ENCODE data around the gene DDIT3. TPM values are rescaled to one million over a fixed set of nuclear protein-coding genes. Genes with fewer than 3 reads are reported as not detected.

Gene DDIT3
- total RNA-seq, 1 experiment from 2014 or later: 27.4 TPM

DNA sequence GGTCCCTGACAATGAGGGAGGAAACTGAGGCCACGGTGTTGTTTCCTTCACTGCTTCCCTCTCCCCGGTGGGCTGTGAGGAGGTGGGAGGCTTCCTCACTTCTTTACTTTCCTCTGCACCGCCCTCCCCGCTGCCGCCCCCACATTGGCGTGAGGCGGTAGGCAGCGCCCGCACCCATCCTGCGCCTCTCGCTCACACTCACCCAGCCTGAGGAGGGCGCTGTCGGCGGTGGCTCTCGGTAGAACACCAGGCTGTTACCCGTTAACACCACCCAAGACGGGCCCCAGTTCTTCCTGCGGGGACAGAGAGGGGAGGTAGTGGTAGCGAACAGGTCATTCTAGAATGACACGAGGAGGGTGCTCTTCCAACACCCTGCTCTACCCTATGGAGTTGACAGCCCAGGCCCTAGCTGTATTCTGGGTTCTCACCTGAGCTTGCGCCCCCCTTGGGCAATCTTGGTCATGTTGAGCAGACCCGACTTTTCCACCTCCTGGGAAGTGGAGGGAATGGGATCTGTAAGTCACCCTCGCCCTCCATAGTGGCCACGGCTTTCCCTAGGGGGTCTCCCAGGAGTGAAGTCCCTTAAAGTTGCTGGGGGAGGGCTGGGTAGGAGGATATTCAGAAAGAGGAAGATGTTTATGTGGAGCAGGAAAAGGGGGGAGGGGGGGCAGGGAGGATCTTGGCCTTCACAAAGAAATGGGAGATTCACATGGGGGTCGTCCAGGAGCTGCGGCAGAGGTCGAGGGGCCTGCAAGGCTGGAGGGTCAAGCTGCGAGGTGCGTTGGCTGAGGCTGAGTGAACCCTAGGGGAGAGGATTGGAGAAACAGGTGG, 43.9 kb downstream of the DDIT3 start:
- no peaks in the 10 kb centered on the region for H3F3A ChIP-seq (ENCODE audit: low read length, unreplicated experiment)
- ATAC-seq (no peak), DNase-seq (no peak)
- intact Hi-C loops (cut with micrococcal nuclease): no loop called here
- H3K4me1 ChIP-seq (ENCODE audit: insufficient read depth, low read length): no peaks in the 10 kb centered on the region
- no peaks in the 10 kb centered on the region for H3K9me3 ChIP-seq (ENCODE audit: low read length)
- no TSS peak for BruUV-seq (replicated peaks)
- no peaks in the 10 kb centered on the region for H4K20me1 ChIP-seq (ENCODE audit: low read length)
- H3K27ac ChIP-seq (ENCODE audit: low read length): no peak overlapping the region
- H3K4me2 ChIP-seq (ENCODE audit: low read length): peak overlapping the region; percentile 22; the same call in 1 of the 2 replicates
- H3K9ac ChIP-seq (ENCODE audit: low read length): no peak overlapping the region
- no peak overlapping the region for H2AFZ ChIP-seq (ENCODE audit: low read length)
- no peaks in the 10 kb centered on the region for H3K79me2 ChIP-seq (ENCODE audit: low read length)
- H3K4me3 ChIP-seq (ENCODE audit: low read length): no peak overlapping the region
- TF ChIP-seq, protein P1, sequence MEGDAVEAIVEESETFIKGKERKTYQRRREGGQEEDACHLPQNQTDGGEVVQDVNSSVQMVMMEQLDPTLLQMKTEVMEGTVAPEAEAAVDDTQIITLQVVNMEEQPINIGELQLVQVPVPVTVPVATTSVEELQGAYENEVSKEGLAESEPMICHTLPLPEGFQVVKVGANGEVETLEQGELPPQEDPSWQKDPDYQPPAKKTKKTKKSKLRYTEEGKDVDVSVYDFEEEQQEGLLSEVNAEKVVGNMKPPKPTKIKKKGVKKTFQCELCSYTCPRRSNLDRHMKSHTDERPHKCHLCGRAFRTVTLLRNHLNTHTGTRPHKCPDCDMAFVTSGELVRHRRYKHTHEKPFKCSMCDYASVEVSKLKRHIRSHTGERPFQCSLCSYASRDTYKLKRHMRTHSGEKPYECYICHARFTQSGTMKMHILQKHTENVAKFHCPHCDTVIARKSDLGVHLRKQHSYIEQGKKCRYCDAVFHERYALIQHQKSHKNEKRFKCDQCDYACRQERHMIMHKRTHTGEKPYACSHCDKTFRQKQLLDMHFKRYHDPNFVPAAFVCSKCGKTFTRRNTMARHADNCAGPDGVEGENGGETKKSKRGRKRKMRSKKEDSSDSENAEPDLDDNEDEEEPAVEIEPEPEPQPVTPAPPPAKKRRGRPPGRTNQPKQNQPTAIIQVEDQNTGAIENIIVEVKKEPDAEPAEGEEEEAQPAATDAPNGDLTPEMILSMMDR (conservative IDR thresholded peaks at IDR 0.05; ENCODE audit: low read depth, low read length): 0 out of 2 replicates have a peak, but pooled peaks have one; percentile 16
- TF ChIP-seq EZH2 (IDR thresholded peaks at IDR 0.05; ENCODE audit: low read length, unreplicated experiment): no peak
- ChIA-PET CTCF (no interaction called here), POLR2A (ENCODE audit: unreplicated experiment) (no interaction called here)
- no peaks in the 10 kb centered on the region for H3K36me3 ChIP-seq (ENCODE audit: low read depth, low read length)
- H3K27me3 ChIP-seq (ENCODE audit: low read length): peaks cover 55% of the 10 kb centered on the region
- no peaks in the 10 kb centered on the region for H3K9me2 ChIP-seq (replicated peaks; ENCODE audit: low read length)

DNA sequence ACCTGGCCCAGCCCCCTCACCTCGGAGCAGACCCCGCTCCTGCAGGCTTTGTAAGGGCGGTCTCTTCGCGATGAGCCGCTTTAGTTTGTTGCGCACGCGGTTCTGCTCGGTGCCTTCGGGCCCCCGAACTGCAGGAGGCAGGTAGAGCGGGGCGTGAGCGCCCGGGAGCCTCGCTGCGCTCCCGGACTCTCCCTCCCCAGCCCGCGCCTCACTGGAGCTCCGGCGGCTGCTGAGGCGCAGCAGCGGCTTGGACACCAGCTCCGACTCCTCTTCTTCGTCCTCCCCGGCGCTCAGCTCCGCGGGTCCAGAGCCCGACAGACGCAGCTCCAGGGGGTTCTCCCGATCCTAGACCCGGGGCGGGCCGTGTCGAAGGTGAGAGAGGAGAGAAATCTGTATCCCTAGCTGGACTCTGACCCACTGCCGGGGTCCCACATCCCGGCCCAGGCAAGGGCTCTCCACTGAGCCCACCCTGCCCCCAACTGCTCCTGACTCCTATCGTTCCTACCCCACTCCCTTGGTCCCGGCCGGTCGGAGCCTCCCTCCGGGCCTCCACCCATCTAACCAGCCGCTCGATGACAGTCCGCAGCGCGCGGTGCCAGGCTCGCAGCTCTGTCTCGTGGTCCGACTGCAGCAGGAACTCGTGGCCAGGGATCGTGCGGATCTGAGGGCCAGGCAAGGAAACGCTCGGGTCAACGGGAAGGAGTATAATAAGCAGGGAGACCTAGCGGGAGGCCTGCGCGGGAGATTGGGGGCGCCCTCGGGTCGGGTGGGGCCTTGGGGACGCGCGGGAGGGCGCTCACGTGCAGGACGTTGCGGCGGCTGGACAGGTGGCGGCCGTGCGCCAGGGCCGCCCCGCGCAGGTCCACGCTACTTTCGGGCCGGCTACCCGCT, 44.8 kb downstream of the DDIT3 start:
- Histone ChIP-seq H3K9me2 (replicated peaks; ENCODE audit: low read length) (no peaks in the 10 kb centered on the region), H3K9ac (ENCODE audit: low read length) (no peak overlapping the region), H2AFZ (ENCODE audit: low read length) (peak overlapping the region; percentile 46; the same call in 1 of the 2 replicates), H3K4me2 (ENCODE audit: low read length) (peak overlapping the region; percentile 22; the same call in 1 of the 2 replicates), H3K9me3 (ENCODE audit: low read length) (no peaks in the 10 kb centered on the region), H3K4me1 (ENCODE audit: insufficient read depth, low read length) (no peaks in the 10 kb centered on the region), H3K27ac (ENCODE audit: low read length) (no peak overlapping the region), H3K4me3 (ENCODE audit: low read length) (no peak overlapping the region), H4K20me1 (ENCODE audit: low read length) (no peaks in the 10 kb centered on the region), H3F3A (ENCODE audit: low read length, unreplicated experiment) (no peaks in the 10 kb centered on the region), H3K27me3 (ENCODE audit: low read length) (peaks cover 57% of the 10 kb centered on the region), H3K79me2 (ENCODE audit: low read length) (no peaks in the 10 kb centered on the region), H3K36me3 (ENCODE audit: low read depth, low read length) (no peaks in the 10 kb centered on the region)
- POLR2A ChIA-PET (ENCODE audit: unreplicated experiment): interaction anchor here (0.6 to 0.7 kb wide), 2 partner anchors 12 to 23 kb away, joined by 3 read pairs; no protein-coding TSS in a partner anchor
- no peak for DNase-seq
- peak; percentile 28 for ATAC-seq
- BruUV-seq (replicated peaks): no TSS peak
- CTCF ChIA-PET: interaction anchor here (0.8 kb wide), 1 partner anchor 233 kb away, joined by 4 read pairs; no protein-coding TSS in a partner anchor
- intact Hi-C loops (cut with micrococcal nuclease): no loop called here
- no peak for TF ChIP-seq EZH2phosphoT487 (IDR thresholded peaks at IDR 0.05; ENCODE audit: borderline replicate concordance, low read length)
- TF ChIP-seq, protein P1 (conservative IDR thresholded peaks at IDR 0.05; ENCODE audit: low read depth, low read length): no peak
- no peak for TF ChIP-seq EZH2 (IDR thresholded peaks at IDR 0.05; ENCODE audit: low read length, unreplicated experiment)

Measured in PC-3 (cell line).